GM19438 (cell line): Measurements from ENCODE around the gene OR51L1.
"Not testable (repeated sequence)": the region's sequence is repeated elsewhere in the genome, so short reads cannot be mapped to it uniquely, and the experiment has no call there.

Source experiments
- ATAC-seq: cut with Tn5 transposase; IDR thresholded peaks from one replicate; pipeline ENCODE4 v1.9.1; 2021; ENCODE audit warnings: low read depth; ENCODE audit not compliant: unreplicated experiment

The OR51L1 gene

GRCh38 chr11:4994551-4994950, at the start of gene OR51L1:
OR51L1 (plus strand) TSS chr11:4994851; CDS start chr11:4998983, 4,132 bp downstream.
- no peak for ATAC-seq

GRCh38 chr11:4947505-4947904, 47.1 kb upstream of the OR51L1 start, which contains the start of gene OR51A4:
OR51A4 (minus strand) TSS chr11:4947605; CDS start chr11:4947100, 505 bp downstream.
- ATAC-seq: no peak

- ATAC-seq: not testable (repeated sequence)
Measured at GRCh38 chr11:4955613-4956012, 39.0 kb upstream of the OR51L1 start, which contains the start of gene OR51A2. OR51A2 (minus strand) TSS chr11:4955713; CDS start chr11:4955713, 0 bp downstream.

- no peak for ATAC-seq
Measured at GRCh38 chr11:4957396-4957795, 37.3 kb upstream of the OR51L1 start.

GRCh38 chr11:4960877-4961276, 33.8 kb upstream of the OR51L1 start:
- no peak for ATAC-seq

GRCh38 chr11:4962816-4963215, 31.8 kb upstream of the OR51L1 start:
- no peak for ATAC-seq

- no peak for ATAC-seq
Measured at GRCh38 chr11:4975436-4975835, 19.2 kb upstream of the OR51L1 start.

GRCh38 chr11:4979036-4979435, 15.6 kb upstream of the OR51L1 start:
- no peak for ATAC-seq

- no peak for ATAC-seq
Measured at GRCh38 chr11:4982678-4983077, 12.0 kb upstream of the OR51L1 start.

- no peak for ATAC-seq
Measured at GRCh38 chr11:4983841-4984240, 10.8 kb upstream of the OR51L1 start.

- no peak for ATAC-seq
Measured at GRCh38 chr11:4991060-4991459, 3.6 kb upstream of the OR51L1 start.

GRCh38 chr11:5004424-5005274, 10.0 kb downstream of the OR51L1 start:
- ATAC-seq: no peak

- no peak for ATAC-seq
Measured at GRCh38 chr11:5007561-5007960, 12.9 kb downstream of the OR51L1 start.

GRCh38 chr11:5011254-5011653, 16.6 kb downstream of the OR51L1 start:
- no peak for ATAC-seq

GRCh38 chr11:5013012-5013411, 18.4 kb downstream of the OR51L1 start:
- no peak for ATAC-seq

GRCh38 chr11:5021996-5022395, 27.3 kb downstream of the OR51L1 start:
- no peak for ATAC-seq

- ATAC-seq: no peak
Measured at GRCh38 chr11:5036669-5037068, 42.0 kb downstream of the OR51L1 start.

- no peak for ATAC-seq
Measured at GRCh38 chr11:5037926-5038325, 43.3 kb downstream of the OR51L1 start.

GRCh38 chr11:5038341-5038740, 43.7 kb downstream of the OR51L1 start:
- no peak for ATAC-seq

- no peak for ATAC-seq
Measured at GRCh38 chr11:5040876-5041275, 46.2 kb downstream of the OR51L1 start.

GRCh38 chr11:5042091-5042490, 47.4 kb downstream of the OR51L1 start:
- no peak for ATAC-seq

- no peak for ATAC-seq
Measured at GRCh38 chr11:5043380-5043779, 48.7 kb downstream of the OR51L1 start.
